ENCODE measurements around the gene FAM193B. TPM values are rescaled to one million over a fixed set of nuclear protein-coding genes. Genes with fewer than 3 reads are reported as not detected.

The FAM193B gene
- total RNA-seq, 1 experiment from 2014 or later = 43.8 TPM

GRCh38 chr5:177524539-177524900 lies 29.8 kb downstream of the FAM193B start:
- CTCF ChIA-PET = no interaction called here
- intact Hi-C loops (cut with micrococcal nuclease; ENCODE audit: unreplicated experiment) = no loop called here

DNA sequence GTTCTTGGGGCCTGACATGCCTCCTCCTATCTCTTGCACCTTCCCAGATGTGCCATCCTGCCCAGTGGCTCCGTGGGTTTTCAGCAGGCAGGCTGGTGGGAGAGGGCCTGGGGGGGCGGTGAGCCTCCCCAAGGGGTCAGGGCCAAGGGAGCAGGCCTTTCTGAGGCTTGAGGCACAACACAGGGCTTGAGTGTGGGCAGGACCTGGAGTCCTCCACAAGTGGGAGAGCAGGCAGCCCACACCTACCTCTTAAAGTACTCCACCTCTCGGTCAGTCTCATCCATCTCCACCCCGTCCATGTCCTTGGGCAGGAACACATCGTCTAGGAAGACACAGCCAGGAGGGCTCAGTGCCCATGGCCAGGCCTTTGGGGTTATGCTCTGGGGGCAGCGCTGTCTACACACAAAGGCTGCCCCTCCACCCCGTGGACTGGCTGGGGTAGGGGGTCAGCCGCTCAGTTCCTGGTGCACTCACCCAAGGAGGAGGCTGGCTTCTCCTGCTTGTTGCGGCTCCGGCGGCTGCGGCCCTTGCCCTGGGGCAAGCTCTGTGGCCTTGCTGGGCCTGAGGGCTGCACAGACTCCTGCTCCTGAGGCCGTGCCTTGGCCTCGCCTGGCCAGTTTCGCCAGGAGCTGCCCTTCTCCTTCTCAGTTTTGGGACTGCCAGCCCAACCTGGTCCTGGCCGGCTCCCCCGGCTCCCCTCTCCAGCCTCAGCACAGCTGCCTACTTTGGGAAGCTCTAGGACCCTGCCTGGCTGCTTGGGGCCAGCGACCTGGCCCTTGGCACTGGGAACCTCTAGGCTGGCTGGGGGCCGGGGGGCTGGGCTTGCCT lies 30.4 kb downstream of the FAM193B start:
- H3K9me3 ChIP-seq (ENCODE audit: low read depth, low read length, poor library complexity, severe bottlenecking) = no peaks in the 10 kb centered on the region

More at GRCh38 chr5:177524539-177524900, 29.8 kb downstream of the FAM193B start:
- POLR2A ChIA-PET (ENCODE audit: low non-redundant PET) = no interaction called here
- no peak overlapping the region for H3K27ac ChIP-seq (ENCODE audit: low read depth, low read length, poor library complexity, severe bottlenecking)
- H3K27me3 ChIP-seq (replicated peaks; ENCODE audit: insufficient read depth, low read depth, low read length, poor library complexity) = no peaks in the 10 kb centered on the region
- no TSS peak for BruUV-seq (replicated peaks)
- H3K9me3 ChIP-seq (ENCODE audit: low read depth, low read length, poor library complexity, severe bottlenecking) = no peaks in the 10 kb centered on the region
- H3K4me3 ChIP-seq (ENCODE audit: low read depth, low read length, poor library complexity, severe bottlenecking) = no peak overlapping the region
- peaks cover 24% of the 10 kb centered on the region for H3K36me3 ChIP-seq (ENCODE audit: insufficient read depth, low read length, poor library complexity, severe bottlenecking)
- no peaks in the 10 kb centered on the region for H3K4me1 ChIP-seq (ENCODE audit: insufficient read depth, low read length, poor library complexity, severe bottlenecking)
- DNase-seq (ENCODE audit: low spot score) = no peak
- no peak for TF ChIP-seq EZH2 (IDR thresholded peaks at IDR 0.05; ENCODE audit: borderline replicate concordance, low read depth, low read length, poor library complexity, severe bottlenecking)
- no peak for TF ChIP-seq CTCF (conservative IDR thresholded peaks at IDR 0.05; ENCODE audit: low read depth, low read length)

DNA sequence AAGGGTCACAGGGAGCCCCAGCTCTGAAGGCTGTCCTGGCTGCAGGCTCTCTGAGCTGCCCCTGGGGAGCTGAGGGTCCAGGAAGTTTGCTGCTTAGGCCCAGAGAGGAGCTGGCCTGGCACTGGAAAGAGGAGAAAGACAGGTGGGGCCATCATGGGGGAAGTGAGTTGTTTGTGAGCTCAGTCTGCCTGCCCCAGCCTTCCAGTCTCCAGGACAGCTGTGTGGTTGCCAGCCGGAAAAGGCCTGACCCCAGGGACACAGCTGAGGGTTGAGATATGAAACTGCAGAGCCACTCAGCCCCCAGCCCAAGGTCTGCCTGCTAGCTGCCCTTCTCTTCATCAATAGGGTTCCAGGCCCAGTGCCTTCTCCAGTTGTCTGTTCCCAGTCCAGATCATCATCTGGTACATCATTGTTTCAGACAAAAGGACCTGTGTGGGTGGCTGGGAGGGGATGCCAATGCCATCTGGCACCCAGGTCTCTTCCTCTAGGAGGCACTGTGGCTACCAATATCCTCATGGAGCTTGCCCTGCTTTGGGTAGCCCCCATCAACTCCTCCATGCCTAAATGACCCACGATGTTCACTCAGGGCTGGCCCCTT lies 33.3 kb downstream of the FAM193B start:
- no peaks in the 10 kb centered on the region for H3K27me3 ChIP-seq (replicated peaks; ENCODE audit: insufficient read depth, low read depth, low read length, poor library complexity)
- TF ChIP-seq EZH2 (IDR thresholded peaks at IDR 0.05; ENCODE audit: borderline replicate concordance, low read depth, low read length, poor library complexity, severe bottlenecking) (no peak), CTCF (conservative IDR thresholded peaks at IDR 0.05; ENCODE audit: low read depth, low read length) (0 out of 2 replicates have a peak, but pooled peaks have one; percentile 13)
- H3K4me1 ChIP-seq (ENCODE audit: insufficient read depth, low read length, poor library complexity, severe bottlenecking) = no peaks in the 10 kb centered on the region
- H3K4me3 ChIP-seq (ENCODE audit: low read depth, low read length, poor library complexity, severe bottlenecking) = no peak overlapping the region
- intact Hi-C loops (cut with micrococcal nuclease; ENCODE audit: unreplicated experiment) = no loop called here
- ChIA-PET POLR2A (ENCODE audit: low non-redundant PET) (no interaction called here), CTCF (no interaction called here)
- H3K9me3 ChIP-seq (ENCODE audit: low read depth, low read length, poor library complexity, severe bottlenecking) = no peaks in the 10 kb centered on the region
- H3K36me3 ChIP-seq (ENCODE audit: insufficient read depth, low read length, poor library complexity, severe bottlenecking) = peaks cover 21% of the 10 kb centered on the region
- H3K27ac ChIP-seq (ENCODE audit: low read depth, low read length, poor library complexity, severe bottlenecking) = no peak overlapping the region
- BruUV-seq (replicated peaks) = no TSS peak
- no peak for DNase-seq (ENCODE audit: low spot score)

More for the DNA sequence above, 30.4 kb downstream of the FAM193B start:
- H3K4me1 ChIP-seq (ENCODE audit: insufficient read depth, low read length, poor library complexity, severe bottlenecking) = no peaks in the 10 kb centered on the region
- no peak overlapping the region for H3K27ac ChIP-seq (ENCODE audit: low read depth, low read length, poor library complexity, severe bottlenecking)
- CTCF ChIA-PET = no interaction called here
- H3K36me3 ChIP-seq (ENCODE audit: insufficient read depth, low read length, poor library complexity, severe bottlenecking) = peaks cover 24% of the 10 kb centered on the region
- no TSS peak for BruUV-seq (replicated peaks)
- POLR2A ChIA-PET (ENCODE audit: low non-redundant PET) = no interaction called here
- no peaks in the 10 kb centered on the region for H3K27me3 ChIP-seq (replicated peaks; ENCODE audit: insufficient read depth, low read depth, low read length, poor library complexity)
- no peak for DNase-seq (ENCODE audit: low spot score)
- no peak overlapping the region for H3K4me3 ChIP-seq (ENCODE audit: low read depth, low read length, poor library complexity, severe bottlenecking)
- intact Hi-C loops (cut with micrococcal nuclease; ENCODE audit: unreplicated experiment) = no loop called here
- TF ChIP-seq EZH2 (IDR thresholded peaks at IDR 0.05; ENCODE audit: borderline replicate concordance, low read depth, low read length, poor library complexity, severe bottlenecking) = no peak
- no peak for TF ChIP-seq CTCF (conservative IDR thresholded peaks at IDR 0.05; ENCODE audit: low read depth, low read length)
